ENCODE measurements around the gene ADGRG6. TPM values are rescaled to one million over a fixed set of nuclear protein-coding genes. Genes with fewer than 3 reads are reported as not detected.

ADGRG6 gene
- polyA plus RNA-seq, 1 of the 3 experiments (the other 2 are of a cell fraction): 61.5 TPM

DNA sequence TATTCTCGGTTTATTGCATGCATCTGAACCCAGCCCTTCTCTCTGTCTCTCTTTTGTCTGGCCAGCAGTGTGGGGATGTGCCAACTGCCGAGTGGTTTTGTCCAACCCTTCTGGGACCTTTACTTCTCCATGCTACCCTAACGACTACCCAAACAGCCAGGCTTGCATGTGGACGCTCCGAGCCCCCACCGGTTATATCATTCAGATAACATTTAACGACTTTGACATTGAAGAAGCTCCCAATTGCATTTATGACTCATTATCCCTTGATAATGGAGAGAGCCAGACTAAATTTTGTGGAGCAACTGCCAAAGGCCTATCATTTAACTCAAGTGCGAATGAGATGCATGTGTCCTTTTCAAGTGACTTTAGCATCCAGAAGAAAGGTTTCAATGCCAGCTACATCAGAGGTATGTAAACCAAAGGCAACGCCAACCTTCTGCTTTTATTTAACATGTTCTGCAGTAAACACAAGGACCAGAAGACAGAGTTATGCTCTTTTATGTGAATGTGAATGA is 65.8 kb downstream of the ADGRG6 start:
- Histone ChIP-seq H3K9me3 (no peaks in the 10 kb centered on the region), H3K27ac (ENCODE audit: low read depth in 2 of 2, low read length in 1 of 2) (peak overlapping the region; percentile 94 to 99), H3K36me3 (replicated peaks in 1 of 2; ENCODE audit: control insufficient read depth in 1 of 2, insufficient read depth in 2 of 2, low read length in 1 of 2) (peaks cover 6 to 14% of the 10 kb centered on the region in 2 experiments), H2AFZ (ENCODE audit: low read depth) (peak overlapping the region; percentile 73), H3K9ac (peak overlapping the region; percentile 68; the same call in 1 of the 2 replicates), H3K4me3 (ENCODE audit: low read depth in 2 of 2, low read length in 1 of 2) (peak overlapping the region; percentile 33 to 36; a peak in 2 of 4 replicates), H3F3A (replicated peaks; ENCODE audit: insufficient read depth) (peaks cover 22% of the 10 kb centered on the region), H4K20me1 (ENCODE audit: insufficient read depth) (no peaks in the 10 kb centered on the region), H3K4me2 (peak overlapping the region; percentile 64), H3K9me2 (no peaks in the 10 kb centered on the region), H3K4me1 (ENCODE audit: control insufficient read depth in 1 of 2, insufficient read depth in 2 of 2, low read depth in 1 of 2, low read length in 1 of 2) (peaks cover 0 to 5% of the 10 kb centered on the region in 2 experiments; a peak in 1 of 4 replicates), H3K27me3 (ENCODE audit: insufficient read depth) (no peaks in the 10 kb centered on the region), H3K79me2 (ENCODE audit: insufficient read depth) (peaks cover 94% of the 10 kb centered on the region)
- no peak for DNase-seq
- 14% methylated on average over 9 of the region's 9 CpGs for WGBS (ENCODE audit: low lambda C conversion rate)
- ChIA-PET POLR2A (no interaction called here), CTCF (no interaction called here)
- TF ChIP-seq RXRA (IDR thresholded peaks at IDR 0.05; ENCODE audit: borderline replicate concordance, low read depth) (no peak), EP300 (IDR thresholded peaks at IDR 0.05; ENCODE audit: borderline replicate concordance in 1 of 2, low read depth in 1 of 2, low read length in 1 of 2) (peak; percentile 59 to 71; a peak in 3 of 4 replicates), TCF12 (IDR thresholded peaks at IDR 0.05) (peak; percentile 71; the same call in 1 of the 2 replicates), USF1 (IDR thresholded peaks at IDR 0.05; ENCODE audit: borderline replicate concordance, low read depth) (no peak), NRF1 (IDR thresholded peaks at IDR 0.05; ENCODE audit: low read depth, low read length) (no peak), MEF2A (IDR thresholded peaks at IDR 0.05; ENCODE audit: borderline replicate concordance, low read depth) (no peak), IRF3 (IDR thresholded peaks at IDR 0.05; ENCODE audit: low read depth, low read length) (no peak), JUND (IDR thresholded peaks at IDR 0.05) (peak; percentile 64), FOXM1 (IDR thresholded peaks at IDR 0.05; ENCODE audit: low read depth) (0 out of 2 replicates have a peak, but pooled peaks have one; percentile 13), NFIC (IDR thresholded peaks at IDR 0.05; ENCODE audit: borderline replicate concordance) (peak; percentile 64), RCOR1 (IDR thresholded peaks at IDR 0.05; ENCODE audit: low read length) (no peak), POLR2AphosphoS5 (IDR thresholded peaks at IDR 0.05; ENCODE audit: low read depth, low read length) (peak; percentile 63), FOSL2 (IDR thresholded peaks at IDR 0.05; ENCODE audit: borderline replicate concordance, low read depth) (peak; percentile 77; the same call in 1 of the 2 replicates), GATA2 (CRISPR knock-in tag; IDR thresholded peaks at IDR 0.05) (peak; percentile 25; the same call in 1 of the 2 replicates), CHD2 (IDR thresholded peaks at IDR 0.05; ENCODE audit: low read length, partially characterized antibody) (no peak), RAD21 (IDR thresholded peaks at IDR 0.05; ENCODE audit: low read length) (no peak), SIN3A (IDR thresholded peaks at IDR 0.05; ENCODE audit: borderline replicate concordance, low read depth, low read length) (0 out of 2 replicates have a peak, but pooled peaks have one; percentile 18), TAF1 (IDR thresholded peaks at IDR 0.05; ENCODE audit: borderline replicate concordance, low read depth, low read length) (0 out of 2 replicates have a peak, but pooled peaks have one; percentile 34), ELF1 (IDR thresholded peaks at IDR 0.05) (no peak), MAX (IDR thresholded peaks at IDR 0.05; ENCODE audit: low read depth) (peak; percentile 56; the same call in 1 of the 2 replicates), GABPA (IDR thresholded peaks at IDR 0.05; ENCODE audit: low read depth) (no peak), REST (IDR thresholded peaks at IDR 0.05; ENCODE audit: low read depth, low read length) (peak; percentile 35; the same call in 1 of the 2 replicates)
- TF ChIP-seq, protein P1, sequence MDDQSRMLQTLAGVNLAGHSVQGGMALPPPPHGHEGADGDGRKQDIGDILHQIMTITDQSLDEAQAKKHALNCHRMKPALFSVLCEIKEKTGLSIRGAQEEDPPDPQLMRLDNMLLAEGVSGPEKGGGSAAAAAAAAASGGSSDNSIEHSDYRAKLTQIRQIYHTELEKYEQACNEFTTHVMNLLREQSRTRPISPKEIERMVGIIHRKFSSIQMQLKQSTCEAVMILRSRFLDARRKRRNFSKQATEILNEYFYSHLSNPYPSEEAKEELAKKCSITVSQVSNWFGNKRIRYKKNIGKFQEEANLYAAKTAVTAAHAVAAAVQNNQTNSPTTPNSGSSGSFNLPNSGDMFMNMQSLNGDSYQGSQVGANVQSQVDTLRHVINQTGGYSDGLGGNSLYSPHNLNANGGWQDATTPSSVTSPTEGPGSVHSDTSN (IDR thresholded peaks at IDR 0.05): peak; percentile 87
- TF ChIP-seq, protein P2, sequence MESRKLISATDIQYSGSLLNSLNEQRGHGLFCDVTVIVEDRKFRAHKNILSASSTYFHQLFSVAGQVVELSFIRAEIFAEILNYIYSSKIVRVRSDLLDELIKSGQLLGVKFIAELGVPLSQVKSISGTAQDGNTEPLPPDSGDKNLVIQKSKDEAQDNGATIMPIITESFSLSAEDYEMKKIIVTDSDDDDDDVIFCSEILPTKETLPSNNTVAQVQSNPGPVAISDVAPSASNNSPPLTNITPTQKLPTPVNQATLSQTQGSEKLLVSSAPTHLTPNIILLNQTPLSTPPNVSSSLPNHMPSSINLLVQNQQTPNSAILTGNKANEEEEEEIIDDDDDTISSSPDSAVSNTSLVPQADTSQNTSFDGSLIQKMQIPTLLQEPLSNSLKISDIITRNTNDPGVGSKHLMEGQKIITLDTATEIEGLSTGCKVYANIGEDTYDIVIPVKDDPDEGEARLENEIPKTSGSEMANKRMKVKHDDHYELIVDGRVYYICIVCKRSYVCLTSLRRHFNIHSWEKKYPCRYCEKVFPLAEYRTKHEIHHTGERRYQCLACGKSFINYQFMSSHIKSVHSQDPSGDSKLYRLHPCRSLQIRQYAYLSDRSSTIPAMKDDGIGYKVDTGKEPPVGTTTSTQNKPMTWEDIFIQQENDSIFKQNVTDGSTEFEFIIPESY (IDR thresholded peaks at IDR 0.05; ENCODE audit: borderline replicate concordance, low read depth): no peak
